Hepatic stellate cell (primary cell): ENCODE data around the gene SMPD2.

Source experiments
- DNase-seq: peaks from one replicate; pipeline ENCODE4 v3.0.0; 2011; ENCODE audit warnings: low spot score

The SMPD2 gene

DNA sequence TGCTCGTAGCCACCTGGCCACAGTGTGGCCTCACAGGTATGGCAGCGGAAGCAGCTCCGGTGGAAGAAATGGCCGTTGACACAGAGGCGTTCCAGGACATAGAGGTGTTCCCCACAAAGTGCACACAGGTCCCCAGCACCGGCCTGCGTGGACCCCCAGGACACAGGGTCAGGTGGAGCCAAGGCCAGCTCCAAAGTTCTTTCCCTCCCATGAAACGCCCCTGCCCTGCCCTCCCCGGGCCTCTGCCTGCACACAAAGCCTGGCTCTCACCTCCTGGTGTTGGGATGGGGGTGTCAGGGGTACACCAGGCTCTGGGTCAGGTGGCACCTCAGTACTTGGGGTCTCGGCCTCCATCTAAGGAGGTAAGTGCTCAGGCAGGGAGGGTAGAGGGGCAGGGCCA lies 6.6 kb downstream of the SMPD2 start:
- no peak for DNase-seq

DNA sequence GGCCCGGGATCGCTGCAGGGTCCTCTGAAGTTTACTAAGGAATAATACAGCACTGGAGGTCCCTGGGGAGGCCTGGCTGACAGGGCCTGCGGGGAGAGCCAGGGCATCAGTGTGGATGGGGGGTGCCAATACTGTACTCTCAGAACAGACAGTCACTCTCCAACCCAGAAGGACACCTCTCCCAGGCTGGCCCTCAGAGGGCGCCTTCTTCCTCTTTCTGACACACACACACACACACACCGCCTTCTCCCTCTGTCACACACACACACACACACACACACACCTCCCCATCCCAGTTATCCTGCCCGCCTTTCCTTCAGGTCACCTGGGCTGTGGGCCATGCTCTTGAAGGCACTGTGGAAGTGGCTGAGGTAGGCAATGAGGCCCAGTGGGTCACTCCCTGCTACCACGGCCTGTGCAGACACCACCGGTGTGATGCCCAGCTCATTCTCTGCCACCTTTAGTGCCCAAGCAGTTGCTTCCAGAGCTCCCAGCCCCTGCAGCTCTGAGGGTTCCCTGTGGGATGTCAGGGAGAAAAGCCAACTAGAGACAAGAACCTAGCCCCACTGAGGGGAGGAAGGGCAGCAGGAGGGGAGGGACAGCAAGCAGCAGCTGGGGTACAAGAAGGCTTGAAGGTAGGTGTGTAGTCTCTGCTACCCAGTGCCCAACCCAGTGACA lies 7.5 kb downstream of the SMPD2 start:
- DNase-seq: no peak

DNA sequence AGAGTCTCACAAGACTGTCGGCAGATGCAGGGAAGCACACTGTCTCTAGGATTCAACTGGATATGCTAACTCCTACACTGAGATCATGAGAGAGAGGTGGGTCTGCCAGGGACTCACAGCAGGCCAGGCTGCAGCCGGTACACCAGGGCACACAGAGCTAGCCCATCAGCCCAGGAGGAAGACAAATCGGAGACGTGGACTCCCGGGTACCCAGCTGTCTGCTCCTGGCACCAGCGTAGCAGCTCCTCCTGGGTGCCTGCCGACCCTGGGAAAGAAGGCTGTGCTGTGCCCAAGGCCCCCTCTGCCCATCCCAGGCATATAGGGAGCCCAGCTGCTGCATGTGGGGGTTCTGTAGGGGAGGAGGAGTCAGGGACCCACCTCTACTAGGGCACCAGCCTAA lies 8.1 kb downstream of the SMPD2 start:
- DNase-seq: no peak

DNA sequence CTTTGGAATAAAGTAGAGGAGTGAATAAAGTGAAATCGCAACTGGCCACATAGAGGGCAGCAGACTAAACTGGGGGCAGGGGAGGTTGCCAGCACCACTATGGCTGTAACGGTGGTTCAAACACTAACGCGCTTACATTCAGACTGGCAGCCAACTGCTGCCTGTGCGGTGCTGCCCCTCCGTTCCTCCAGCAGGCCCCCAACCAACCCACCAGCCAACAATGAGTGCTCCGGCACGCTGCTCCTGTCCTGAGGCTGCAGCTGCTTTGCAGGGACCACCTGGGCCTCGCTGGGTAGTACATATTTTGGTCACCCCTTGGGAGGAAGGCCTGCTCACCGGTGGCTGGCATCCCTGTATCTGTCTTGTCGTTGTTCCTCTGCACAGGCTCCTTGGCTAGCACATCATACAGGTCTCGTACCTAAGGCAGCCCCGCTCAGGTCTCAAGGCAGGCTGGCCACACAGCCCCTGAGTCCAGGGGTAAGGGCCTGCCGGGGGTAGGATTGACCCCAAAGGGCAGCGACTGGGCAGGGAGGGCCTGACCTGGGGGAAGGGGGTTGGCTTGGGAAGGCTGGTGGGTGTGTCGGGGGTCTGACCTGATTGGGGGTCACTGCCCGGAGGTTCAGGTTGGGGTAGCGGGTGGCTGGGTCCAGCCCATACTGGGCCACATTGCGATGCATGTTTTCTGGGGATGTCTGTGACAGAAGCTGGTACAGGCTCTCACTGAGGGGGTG lies 8.7 kb downstream of the SMPD2 start:
- no peak for DNase-seq

DNA sequence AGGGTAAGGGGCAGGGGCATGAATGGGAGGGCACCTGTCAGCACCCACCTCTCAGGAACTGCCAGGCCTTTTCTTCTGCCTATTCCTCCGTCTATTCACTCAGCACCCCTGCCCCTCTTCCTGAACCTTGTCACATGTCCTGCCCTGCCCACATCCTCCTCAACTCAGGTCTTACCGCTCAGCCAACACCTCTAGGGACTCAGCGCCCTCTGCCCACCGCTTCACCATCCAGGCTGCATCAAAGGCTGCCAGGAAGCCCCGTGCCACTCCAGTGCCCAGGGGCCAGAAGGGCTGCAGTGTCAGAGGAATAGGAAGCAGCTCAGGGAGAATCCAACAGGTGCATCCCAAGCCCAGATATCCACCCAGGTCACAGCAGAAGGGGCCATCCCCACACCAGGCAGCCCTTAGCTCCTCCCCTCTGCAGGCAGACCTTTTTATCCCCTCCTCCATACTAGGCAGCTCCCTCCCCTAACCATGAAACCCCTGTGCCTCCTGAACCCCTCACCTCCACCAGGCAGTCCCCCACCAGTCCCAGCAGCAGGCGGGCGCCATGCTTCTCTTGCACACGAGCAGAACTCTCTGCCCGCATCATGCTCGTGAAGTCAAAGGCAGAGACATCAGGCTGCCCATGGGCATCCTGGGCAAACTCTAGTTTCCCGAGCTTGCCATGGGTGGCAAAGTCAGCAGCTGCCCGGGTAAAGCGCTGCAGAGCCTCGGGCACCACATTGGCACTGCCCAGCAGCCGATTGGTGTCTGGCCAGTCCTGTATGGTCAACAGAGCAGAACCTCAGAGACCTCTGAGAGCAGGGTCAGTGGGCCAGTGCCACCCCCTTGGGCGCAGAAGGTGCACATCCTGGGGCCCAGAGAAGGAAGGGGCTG lies 9.5 kb downstream of the SMPD2 start:
- no peak for DNase-seq

DNA sequence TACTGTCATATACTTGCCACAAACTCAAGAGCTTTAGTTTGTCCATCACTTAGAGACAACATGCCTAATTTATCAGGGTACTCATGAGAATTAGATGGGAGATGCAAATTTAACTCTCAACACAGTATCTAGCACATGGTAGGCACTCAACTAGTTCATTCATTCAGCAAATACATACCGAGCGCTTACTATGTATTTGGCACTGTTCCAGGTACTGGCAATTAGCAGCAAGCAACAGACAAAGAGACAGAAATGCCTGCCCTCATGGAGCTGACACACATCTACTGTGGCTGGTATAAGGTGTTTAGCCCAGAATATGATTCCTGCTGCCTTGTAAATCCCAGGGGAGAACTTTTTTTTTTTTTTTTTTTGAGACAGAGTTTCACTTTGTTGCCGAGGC lies 10.3 kb downstream of the SMPD2 start:
- no peak for DNase-seq

DNA sequence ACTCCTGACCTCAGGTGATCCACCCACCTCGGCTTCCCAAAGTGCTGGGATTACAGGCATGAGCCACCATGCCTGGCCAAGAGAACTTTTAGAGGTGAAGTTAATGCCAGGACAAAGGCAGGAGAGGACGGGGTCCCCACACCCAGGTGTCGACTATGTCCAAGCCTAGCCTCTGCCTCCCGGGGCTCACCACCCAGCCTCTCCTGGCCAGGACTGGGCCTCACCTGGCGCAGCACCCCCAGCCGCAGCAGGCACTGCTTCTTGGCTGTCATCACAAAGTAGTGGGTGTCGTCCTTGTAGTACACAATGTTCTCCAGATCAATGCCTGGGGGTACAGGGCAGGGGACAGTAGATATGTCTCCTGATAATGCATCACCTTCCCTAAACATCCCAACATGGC lies 10.9 kb downstream of the SMPD2 start:
- no peak for DNase-seq

DNA sequence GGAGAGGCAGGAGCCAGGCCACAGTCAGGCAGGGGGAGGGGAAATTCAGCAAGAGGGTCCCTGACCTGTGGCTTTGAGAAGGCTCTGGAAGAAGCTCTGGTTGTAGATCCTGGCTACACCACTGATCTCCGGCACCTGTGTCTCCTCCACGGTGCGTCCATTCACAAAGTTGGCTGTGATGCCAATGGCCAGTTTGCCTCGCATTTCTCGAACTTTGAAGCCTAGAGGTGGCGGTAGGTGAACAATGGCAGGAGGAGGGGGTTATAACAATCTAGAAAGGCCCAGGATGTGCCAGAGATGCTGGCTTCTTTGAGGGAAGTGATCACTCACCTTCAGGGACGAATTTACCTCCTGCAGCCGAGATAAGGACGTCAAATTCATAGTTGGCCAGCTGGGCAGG lies 11.7 kb downstream of the SMPD2 start:
- DNase-seq: no peak

DNA sequence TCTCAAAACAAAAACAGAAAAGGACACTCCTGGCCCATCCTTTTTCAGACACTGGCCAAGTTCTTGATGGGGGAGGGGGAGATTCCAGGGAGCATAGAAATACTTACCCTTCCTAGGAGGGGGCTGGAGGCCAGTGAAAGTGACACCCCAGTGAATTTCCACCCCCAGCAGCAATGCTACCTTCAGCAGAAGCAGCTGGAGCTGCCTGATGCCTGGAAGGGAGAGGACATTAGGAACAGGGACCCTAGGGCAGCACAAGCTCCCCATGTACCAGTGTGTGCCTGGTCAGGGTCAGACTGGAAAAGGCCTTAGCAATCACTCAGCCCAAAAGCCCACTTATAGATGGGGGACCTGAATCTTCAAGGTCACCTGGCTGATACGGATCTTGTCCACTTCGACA lies 12.6 kb downstream of the SMPD2 start:
- DNase-seq: no peak

DNA sequence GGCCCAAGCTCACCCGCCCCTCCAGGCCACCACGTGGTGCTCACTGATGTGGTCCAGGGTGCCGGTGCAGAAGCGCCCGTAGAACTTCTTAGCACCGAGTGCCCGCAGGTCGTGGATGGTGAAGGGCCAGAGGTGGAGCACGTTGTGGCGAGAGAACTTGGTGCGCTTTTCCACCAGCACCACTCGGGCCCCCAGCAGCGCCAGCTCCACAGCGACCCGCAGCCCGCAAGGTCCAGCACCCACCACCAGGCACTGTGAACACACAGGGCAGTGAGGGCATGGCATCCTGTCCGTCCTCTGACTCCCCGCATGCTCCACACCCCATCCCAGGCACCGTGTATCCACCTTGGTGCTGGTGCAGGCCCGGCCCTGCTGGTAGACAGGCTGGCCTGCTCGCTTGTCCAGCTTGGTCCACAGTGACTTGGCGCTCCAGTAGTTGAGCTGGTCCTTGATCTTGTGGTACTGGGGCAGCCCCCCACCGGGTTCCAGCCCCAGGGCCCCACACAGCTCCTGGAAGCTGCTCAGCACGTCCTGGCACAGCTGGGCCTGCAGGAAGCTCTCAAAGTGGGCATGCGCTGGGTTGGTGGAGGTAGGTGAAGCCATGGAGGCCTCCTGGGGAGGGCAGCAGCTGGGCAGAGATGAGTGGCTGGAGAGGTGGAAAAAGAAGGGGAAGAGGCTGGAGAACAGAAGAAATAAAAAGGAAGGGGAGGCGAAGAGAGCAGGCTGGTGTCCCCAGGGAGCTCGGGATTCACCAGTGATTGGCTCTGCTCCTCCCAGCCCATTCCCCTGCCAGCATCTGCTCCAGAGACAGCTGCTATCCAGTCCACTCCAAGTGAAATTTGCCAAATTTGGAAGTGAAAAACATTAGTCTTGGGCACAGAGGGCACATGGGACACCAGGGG lies 13.3 kb downstream of the SMPD2 start:
- DNase-seq: peak; percentile 75

DNA sequence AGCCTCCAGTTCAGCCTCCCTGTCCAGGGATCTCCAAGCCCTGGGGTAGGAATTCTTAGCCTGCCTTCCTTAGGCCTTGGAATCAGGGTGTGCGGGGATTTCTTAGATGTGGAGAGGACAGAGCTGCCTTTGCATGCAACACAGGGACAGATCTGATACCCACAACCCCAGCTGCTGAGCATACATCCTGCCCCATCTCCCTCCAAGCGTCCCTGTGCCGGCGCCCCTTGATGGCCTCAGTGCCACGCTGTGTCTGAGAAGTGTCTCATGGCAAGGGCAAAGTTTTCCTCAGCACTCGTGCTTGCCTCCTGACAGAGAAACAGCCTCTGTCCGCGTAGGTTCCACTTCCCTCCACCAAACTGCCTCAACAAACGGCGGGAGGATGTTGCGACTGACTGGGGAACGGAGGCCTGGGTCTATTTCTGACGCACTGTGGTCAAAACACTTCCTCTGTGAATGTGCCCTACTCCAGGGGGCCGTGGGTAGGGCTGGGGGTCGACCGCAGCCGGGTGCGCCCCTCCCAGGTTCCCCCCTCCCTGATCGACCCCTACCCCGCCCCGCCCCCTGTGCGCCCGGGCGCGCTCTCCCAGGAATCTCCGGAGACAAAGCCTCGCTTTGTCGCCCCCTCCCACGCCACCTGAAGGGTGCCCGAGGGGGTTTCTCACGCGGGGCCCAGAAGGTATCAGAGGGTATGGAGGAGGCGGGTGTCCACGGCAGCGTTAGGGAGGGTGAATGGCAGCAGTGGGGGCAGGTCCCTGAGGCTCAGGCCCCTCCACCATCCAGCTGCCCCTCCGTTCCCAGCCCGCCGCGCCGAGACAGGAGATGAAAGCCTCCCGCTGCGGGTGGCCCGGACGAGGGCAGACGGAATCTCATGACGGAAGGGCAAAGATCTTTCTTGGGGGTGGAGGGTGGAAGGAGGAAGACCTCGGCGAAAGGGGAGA lies 14.2 kb downstream of the SMPD2 start:
- peak; percentile 57 for DNase-seq

DNA sequence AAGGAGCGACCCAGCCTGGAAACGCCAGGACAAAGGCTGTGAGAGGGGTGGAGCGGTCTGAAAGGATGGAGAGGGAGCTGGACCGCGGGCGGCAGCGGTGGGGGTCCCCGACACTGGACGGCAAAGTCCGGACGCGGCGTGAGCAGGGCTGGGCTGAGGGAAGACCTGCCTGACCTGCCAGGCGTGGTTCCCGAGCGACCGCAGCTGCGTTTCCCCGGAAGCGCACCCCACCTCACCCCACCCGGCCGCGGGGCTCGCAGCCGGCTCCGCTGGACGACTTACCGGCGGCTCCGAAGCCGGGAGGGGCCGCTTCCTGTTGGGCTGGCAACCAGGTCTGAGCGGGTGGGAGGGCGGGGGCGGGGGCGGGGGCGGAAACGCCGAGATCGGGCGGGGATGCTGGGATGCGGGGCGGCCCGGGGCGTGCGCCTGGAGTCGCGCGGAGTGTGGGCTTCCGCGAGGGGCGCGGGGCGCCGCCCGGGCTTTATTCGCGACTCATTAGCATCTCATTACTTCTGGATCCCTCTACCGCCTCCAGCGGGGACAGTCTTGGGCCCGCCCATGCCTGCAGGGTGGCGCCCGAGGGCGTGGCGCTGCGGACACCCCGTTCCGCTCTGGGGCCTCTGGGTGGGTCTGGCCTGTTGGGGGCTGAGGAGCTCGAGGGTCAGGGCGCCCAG lies 15.1 kb downstream of the SMPD2 start, which contains the start of gene MICAL1:
TSS of gene MICAL1 (minus strand) at position 336 of the 674 bp plus-strand sequence. CDS start 1,576 bp downstream, outside the sequence.
- peak; percentile 80 for DNase-seq

DNA sequence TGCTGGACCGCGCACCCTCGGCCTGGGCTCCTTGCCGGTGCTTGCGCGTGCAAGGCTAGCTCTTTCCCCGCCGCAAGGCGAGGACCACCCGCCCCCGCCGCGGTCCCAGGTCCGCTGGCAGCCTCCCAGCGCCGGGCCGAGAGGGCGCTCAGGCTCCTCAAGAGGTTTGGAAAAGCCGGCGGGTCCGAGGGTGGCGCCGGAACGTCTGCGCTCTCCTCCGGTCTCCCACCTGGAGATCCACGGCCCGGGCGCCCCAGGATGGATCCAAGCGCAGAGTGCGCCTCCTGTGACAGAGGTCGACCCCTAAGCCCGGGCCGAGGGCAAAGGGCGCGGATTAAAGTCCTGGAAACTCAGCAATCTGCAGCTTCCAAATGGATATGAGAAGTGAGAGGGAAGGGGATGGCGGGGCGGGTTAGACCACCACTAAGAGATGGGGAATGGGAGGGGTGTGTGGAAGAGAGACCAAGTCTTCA lies 15.6 kb downstream of the SMPD2 start:
- DNase-seq: no peak

DNA sequence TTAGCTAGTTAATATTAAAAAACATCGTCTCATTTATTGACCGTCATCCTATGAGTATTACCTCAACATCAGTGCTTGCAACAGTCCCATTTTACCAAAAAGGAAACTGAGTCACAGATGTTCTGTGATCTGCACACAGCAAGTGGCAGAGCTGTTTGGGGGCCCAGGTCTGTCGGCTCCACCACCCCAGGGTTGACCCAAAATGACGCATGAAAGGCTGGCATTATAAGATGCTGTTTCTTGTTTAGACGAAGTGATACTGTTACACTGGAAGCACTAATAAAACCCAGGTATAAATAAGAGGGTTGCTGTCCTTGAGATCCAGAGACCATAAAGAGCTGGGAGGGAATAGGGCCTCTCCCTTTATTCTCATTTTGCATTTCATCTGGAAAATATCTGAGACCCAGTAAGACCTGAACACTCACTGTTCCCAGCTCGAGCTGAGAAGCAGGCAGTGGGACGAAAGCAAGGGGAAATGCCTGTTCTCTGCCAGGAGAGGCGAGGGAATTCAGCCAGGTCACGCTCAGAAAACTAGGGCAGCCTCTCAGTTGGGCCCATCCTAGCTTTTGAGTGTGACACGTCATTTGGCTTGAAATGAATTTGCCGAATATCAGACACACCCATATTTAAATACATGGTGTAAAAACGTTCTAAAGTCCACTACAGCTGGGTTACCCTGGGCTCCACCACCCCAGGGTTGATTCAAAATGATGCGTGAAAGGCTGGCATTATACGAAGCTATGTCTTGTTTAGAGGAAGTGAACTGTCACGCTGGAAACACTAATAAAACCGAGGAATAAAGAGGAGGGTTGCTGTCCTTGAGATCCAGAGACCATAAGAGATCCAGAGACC lies 16.4 kb downstream of the SMPD2 start:
- no peak for DNase-seq

DNA sequence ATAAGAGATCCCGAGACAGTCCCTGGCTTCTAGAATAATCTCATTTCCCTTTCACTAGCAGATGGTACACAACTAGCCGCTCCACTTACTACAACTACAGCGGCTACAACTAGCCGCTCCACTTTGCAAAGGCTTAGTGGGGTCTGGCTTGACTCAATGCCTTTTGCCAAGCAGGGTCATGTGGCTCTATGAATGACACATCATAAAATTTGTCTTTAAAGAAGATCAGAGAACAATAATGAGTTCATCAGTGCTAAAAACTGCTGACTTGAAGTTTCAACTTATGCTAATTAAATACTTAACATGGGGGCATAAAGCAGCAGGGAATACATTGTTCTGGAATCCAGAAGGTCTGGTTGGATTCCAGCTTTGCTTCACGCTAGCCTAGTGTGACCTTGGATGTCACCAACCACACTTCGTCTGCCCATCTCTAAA lies 17.1 kb downstream of the SMPD2 start:
- DNase-seq: no peak

DNA sequence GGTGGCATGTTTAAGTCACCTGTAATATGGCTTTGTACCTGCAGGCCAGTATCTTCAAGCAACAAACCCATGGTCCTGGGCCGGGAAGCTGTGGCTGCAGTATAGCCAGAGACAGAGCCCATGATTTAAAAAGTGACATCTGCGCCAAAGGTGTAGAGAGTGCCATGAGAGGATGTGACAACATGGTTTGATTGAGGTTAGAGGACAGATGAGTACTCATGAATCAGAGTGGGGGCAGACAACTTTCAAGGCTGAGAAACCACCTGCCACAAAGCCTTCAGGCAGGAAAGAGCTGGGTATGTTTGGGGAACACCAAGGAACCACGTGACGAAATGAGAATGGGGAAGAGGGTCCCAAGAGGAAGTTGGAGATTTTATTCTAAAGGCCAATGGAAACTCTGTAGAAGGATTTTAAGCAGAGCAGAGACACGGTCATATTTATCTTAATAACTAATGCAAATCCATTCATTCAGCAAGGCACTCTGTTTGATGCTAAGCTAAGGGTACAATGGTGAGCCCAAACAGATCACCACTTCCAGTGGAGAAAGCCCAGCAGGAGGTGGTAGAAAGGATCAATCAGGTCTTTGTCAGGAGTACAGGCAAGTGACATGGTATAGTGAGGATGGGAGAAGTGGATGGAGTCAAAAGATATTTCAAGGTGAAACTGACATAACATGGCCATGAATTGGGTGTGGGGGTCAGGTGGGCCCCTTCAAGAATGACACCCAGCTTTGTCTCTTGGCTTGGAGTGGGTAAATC lies 18.4 kb downstream of the SMPD2 start:
- DNase-seq: no peak

DNA sequence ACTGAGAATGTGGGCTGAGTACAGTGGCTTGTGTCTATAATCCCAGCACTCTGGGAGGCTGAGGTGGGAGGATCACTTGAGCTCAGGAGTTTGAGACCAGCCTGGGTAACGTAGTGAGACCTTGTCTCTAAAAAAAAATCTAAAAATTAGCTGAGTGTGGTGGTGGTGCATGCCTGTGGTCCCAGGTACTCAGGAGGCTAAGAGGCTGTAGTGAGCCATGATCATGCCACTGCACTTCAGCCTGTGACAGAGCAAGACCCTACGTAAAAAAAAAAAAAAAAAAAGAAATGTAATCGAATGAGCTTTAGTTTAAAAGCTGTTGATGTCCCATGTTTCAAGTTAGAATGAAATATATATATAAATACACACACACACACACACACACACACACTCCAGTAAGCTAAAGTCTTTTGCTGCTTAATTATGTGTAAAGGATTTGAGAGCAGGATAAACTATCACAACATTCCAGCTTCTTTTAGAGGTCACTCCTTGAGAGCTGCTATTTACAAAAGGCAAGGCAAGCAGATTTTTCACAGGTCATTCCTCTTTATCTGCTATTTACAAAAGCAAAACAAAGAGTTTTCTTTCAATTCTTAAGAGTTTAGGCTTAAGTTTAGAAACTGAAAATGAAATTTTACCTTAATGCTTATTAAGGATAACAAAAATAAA lies 19.8 kb downstream of the SMPD2 start:
- no peak for DNase-seq
